Measurements from ENCODE around the gene NAPB.

GRCh38 chr20:23415555-23415954 is 5.7 kb downstream of the NAPB start:
- TF ChIP-seq, protein P1, sequence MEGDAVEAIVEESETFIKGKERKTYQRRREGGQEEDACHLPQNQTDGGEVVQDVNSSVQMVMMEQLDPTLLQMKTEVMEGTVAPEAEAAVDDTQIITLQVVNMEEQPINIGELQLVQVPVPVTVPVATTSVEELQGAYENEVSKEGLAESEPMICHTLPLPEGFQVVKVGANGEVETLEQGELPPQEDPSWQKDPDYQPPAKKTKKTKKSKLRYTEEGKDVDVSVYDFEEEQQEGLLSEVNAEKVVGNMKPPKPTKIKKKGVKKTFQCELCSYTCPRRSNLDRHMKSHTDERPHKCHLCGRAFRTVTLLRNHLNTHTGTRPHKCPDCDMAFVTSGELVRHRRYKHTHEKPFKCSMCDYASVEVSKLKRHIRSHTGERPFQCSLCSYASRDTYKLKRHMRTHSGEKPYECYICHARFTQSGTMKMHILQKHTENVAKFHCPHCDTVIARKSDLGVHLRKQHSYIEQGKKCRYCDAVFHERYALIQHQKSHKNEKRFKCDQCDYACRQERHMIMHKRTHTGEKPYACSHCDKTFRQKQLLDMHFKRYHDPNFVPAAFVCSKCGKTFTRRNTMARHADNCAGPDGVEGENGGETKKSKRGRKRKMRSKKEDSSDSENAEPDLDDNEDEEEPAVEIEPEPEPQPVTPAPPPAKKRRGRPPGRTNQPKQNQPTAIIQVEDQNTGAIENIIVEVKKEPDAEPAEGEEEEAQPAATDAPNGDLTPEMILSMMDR (IDR thresholded peaks at IDR 0.05; ENCODE audit: poor library complexity, severe bottlenecking), result no peak
- TF ChIP-seq REST (IDR thresholded peaks at IDR 0.05; ENCODE audit: borderline replicate concordance), result no peak
- no peak for TF ChIP-seq RAD21 (conservative IDR thresholded peaks at IDR 0.05)
- no peak for TF ChIP-seq EZH2 (IDR thresholded peaks at IDR 0.05; ENCODE audit: borderline replicate concordance, insufficient read depth, low read length, poor library complexity, severe bottlenecking)
- TF ChIP-seq EP300 (conservative IDR thresholded peaks at IDR 0.05; ENCODE audit: poor library complexity, severe bottlenecking), result no peak
- no peak for TF ChIP-seq POLR2AphosphoS5 (IDR thresholded peaks at IDR 0.05)
- TF ChIP-seq SMC3 (conservative IDR thresholded peaks at IDR 0.05; ENCODE audit: poor library complexity), result no peak
- TF ChIP-seq MXI1 (conservative IDR thresholded peaks at IDR 0.05; ENCODE audit: poor library complexity, severe bottlenecking), result no peak
- no peak for TF ChIP-seq TAF1 (IDR thresholded peaks at IDR 0.05; ENCODE audit: low read depth)

Measured in neural cell (in vitro differentiated cells).